ENCODE data around the gene JPH4. TPM values are rescaled to one million over a fixed set of nuclear protein-coding genes. Genes with fewer than 3 reads are reported as not detected.

The JPH4 gene
- total RNA-seq, 4 donors from 2014 or later, result 0.30 to 0.60 (median 0.30) TPM; not detected in 1

- no peak overlapping the region for H3K4me3 ChIP-seq
Observed at GRCh38 chr14:23580152-23580926, 1.7 kb upstream of the JPH4 start.

DNA sequence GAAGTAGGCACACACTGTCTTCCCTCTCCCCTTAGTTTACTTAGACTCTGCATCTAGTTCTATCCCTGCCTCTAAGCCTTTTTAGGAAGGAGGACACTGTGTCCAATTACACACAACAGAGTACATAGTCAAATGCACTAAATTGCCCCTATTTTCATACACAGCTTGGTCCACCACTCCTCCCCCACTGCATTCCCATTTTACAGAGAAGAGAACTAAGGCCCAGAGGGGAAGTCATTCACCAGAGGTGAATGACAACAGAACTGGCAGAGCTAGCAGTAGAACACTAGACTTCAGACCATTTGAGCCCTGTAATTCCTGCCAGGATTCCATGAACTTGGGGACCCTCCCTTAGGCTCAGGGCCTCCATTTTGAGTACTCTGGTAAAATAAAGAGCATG, 1.1 kb upstream of the JPH4 start:
- TF ChIP-seq POLR2AphosphoS5 (IDR thresholded peaks at IDR 0.05), result no peak
- TF ChIP-seq EP300 (IDR thresholded peaks at IDR 0.05), result no peak
- TF ChIP-seq CTCF (IDR thresholded peaks at IDR 0.05), result no peak
- peaks cover 24% of the 10 kb centered on the region for H3K4me1 ChIP-seq
- no peaks in the 10 kb centered on the region for H3K9me3 ChIP-seq
- no peaks in the 10 kb centered on the region for H3K36me3 ChIP-seq
- peaks cover 62% of the 10 kb centered on the region for H3K27me3 ChIP-seq
- no peak overlapping the region for H3K27ac ChIP-seq
- no peak for DNase-seq (ENCODE audit: low spot score in 2 of 2)
- no peak overlapping the region for H3K4me3 ChIP-seq

More at GRCh38 chr14:23580152-23580926, 1.7 kb upstream of the JPH4 start:
- Histone ChIP-seq H3K36me3 (no peaks in the 10 kb centered on the region), H3K9me3 (no peaks in the 10 kb centered on the region), H3K4me1 (peaks cover 24% of the 10 kb centered on the region), H3K27me3 (peaks cover 62% of the 10 kb centered on the region), H3K27ac (no peak overlapping the region)
- DNase-seq (ENCODE audit: low spot score in 2 of 2), result peak in 1 of 2 donors; percentile 44
- TF ChIP-seq EP300 (IDR thresholded peaks at IDR 0.05) (no peak), POLR2A (IDR thresholded peaks at IDR 0.05) (no peak), CTCF (IDR thresholded peaks at IDR 0.05) (no peak), POLR2AphosphoS5 (IDR thresholded peaks at IDR 0.05) (no peak)
- whole genome bisulfite sequencing, result 88% methylated on average over 21 of the region's 24 CpGs

GRCh38 chr14:23579311-23579630, 681 bp upstream of the JPH4 start:
- DNase-seq (ENCODE audit: low spot score in 2 of 2), result no peak
- no peak overlapping the region for H3K27ac ChIP-seq
- H3K4me3 ChIP-seq, result no peak overlapping the region
- peaks cover 62% of the 10 kb centered on the region for H3K27me3 ChIP-seq
- TF ChIP-seq POLR2AphosphoS5 (IDR thresholded peaks at IDR 0.05) (no peak), CTCF (IDR thresholded peaks at IDR 0.05) (no peak), POLR2A (IDR thresholded peaks at IDR 0.05) (no peak), EP300 (IDR thresholded peaks at IDR 0.05) (no peak)
- no peaks in the 10 kb centered on the region for H3K9me3 ChIP-seq
- no peaks in the 10 kb centered on the region for H3K36me3 ChIP-seq
- 68% methylated on average over 3 of the region's 3 CpGs for WGBS
- H3K4me1 ChIP-seq, result peaks cover 24% of the 10 kb centered on the region

DNA sequence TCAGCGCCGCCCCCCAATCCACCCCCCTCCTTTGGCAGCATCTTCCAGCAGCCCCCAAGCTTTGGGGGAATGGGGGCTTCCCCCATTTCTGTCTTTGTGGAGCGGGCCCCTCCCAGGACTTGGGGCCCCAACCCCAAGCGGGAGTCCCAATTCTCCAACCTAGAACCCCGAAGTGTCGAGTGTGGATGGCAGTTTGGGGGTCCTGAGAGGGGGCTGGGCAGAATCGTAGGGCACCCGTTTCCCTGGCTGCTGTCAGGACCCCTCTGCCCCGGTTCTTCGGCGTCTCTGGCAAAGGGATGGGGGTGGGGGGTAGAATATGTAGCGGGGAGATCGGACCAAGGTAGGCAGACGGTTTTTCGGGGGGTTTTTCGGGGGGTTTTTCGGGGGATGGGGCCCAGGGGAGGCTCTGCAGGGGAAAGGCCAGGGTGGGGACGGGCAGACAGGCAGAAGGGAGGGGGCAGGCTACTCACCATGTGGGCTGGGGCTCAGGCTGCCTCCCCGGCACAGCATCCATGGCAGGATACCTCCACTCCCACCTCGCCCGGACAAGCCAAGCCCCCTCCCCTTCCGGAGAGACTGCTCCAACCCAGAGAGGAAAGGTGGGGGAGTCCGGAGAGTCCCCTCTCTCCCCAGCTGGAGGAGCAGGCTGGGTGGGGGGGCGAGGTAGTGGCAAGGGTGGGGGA, 739 bp downstream of the JPH4 start:
- DNase-seq (ENCODE audit: low spot score in 2 of 2), result peak; percentile 41 to 59
- H3K9me3 ChIP-seq, result no peaks in the 10 kb centered on the region
- H3K27me3 ChIP-seq, result peaks cover 62% of the 10 kb centered on the region
- H3K4me3 ChIP-seq, result peak overlapping the region; percentile 40
- H3K36me3 ChIP-seq, result no peaks in the 10 kb centered on the region
- TF ChIP-seq POLR2A (IDR thresholded peaks at IDR 0.05), result no peak
- TF ChIP-seq POLR2AphosphoS5 (IDR thresholded peaks at IDR 0.05), result no peak
- TF ChIP-seq CTCF (IDR thresholded peaks at IDR 0.05), result no peak
- no peak for TF ChIP-seq EP300 (IDR thresholded peaks at IDR 0.05)
- H3K27ac ChIP-seq, result no peak overlapping the region
- H3K4me1 ChIP-seq, result peaks cover 24% of the 10 kb centered on the region
- WGBS, result 8% methylated on average over 19 of the region's 24 CpGs

- WGBS, result 4% methylated on average over 15 of the region's 67 CpGs
- peak overlapping the region; percentile 40 for H3K4me3 ChIP-seq
- H3K4me1 ChIP-seq, result peaks cover 29% of the 10 kb centered on the region
- H3K9me3 ChIP-seq, result no peaks in the 10 kb centered on the region
- TF ChIP-seq CTCF (IDR thresholded peaks at IDR 0.05) (no peak), POLR2A (IDR thresholded peaks at IDR 0.05) (no peak), EP300 (IDR thresholded peaks at IDR 0.05) (no peak), POLR2AphosphoS5 (IDR thresholded peaks at IDR 0.05) (no peak)
- H3K36me3 ChIP-seq, result no peaks in the 10 kb centered on the region
- H3K27me3 ChIP-seq, result peaks cover 58% of the 10 kb centered on the region
- DNase-seq (ENCODE audit: low spot score in 2 of 2), result peak; percentile 64 to 75
- H3K27ac ChIP-seq, result no peak overlapping the region
Observed at GRCh38 chr14:23577004-23577681, 1.4 kb downstream of the JPH4 start.
